ENCODE results near the gene COL18A1.
"Not testable (repeated sequence)": the region's sequence is repeated elsewhere in the genome, so short reads cannot be mapped to it uniquely, and the experiment has no call there.

COL18A1 gene

DNA sequence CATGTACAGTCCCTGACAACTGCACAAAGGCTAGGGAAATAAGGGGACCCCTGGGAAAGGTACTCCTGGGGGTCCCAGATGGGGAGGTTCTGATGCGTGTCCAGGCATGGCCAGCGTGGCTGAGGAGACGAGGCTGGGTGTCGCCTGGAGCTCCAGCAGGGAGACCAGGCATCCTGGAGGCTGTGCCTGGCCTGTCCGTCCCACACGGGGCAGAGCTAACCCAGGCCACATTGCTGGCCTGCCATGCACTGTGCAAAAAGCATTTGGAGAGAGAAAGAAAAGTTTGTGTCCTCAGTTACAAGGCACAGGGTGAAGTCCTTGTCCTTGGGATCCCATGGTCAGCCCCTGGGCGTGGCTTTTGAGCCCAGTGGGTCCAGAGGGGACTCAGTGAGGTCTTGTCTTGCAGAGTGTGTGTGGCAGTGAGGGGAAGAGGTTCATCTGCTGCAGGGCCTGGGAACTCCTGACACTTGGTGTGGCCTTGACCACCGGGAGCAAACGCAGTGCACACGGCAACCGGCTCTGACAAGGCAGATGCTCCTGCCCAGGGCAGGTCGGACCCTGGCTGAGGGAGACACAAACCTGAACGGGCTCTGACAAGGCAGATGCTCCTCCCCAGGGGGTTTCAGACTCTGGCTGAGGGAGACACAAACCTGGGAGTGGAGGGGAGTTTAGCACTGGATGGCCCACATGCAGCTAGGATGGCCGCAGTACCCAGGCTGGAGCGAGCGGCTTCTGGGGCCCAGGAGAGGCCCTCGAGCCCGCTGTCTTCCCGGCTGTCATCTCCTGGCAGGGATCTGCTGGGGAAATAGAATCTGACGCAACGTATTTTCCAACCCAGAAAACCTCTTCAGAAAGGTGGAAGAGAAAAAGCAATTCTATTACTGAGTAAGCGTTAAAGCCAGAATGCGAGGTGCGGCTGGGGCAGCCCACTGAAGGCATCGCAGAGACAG lies 37.3 kb upstream of the COL18A1 start:
- no peak for DNase-seq

GRCh38 chr21:45369018-45369417 lies 35.9 kb upstream of the COL18A1 start:
- DNase-seq, result not testable (repeated sequence)

DNA sequence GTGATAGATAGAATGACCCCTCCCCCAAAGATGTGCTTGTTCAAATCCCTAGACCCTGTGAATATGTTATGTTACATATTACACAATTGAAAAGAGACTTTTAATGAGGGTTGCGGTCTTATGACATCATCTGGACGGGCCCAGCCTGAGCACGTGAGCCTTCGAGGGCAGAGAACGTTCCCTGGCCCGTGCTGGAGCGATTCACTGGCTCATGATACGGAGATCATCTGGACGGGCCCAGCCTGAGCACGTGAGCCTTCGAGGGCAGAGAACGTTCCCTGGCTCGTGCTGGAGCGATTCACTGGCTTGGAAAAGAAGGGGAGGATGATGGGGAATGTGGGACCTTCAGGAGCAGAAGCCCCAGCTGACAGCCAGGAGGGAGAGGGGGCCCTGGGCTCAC lies 34.4 kb upstream of the COL18A1 start:
- DNase-seq, result no peak

GRCh38 chr21:45371081-45371480 lies 33.9 kb upstream of the COL18A1 start:
- no peak for DNase-seq

GRCh38 chr21:45371655-45372054 lies 33.3 kb upstream of the COL18A1 start:
- no peak for DNase-seq

GRCh38 chr21:45372732-45373355 lies 32.1 kb upstream of the COL18A1 start:
- no peak for DNase-seq

DNA sequence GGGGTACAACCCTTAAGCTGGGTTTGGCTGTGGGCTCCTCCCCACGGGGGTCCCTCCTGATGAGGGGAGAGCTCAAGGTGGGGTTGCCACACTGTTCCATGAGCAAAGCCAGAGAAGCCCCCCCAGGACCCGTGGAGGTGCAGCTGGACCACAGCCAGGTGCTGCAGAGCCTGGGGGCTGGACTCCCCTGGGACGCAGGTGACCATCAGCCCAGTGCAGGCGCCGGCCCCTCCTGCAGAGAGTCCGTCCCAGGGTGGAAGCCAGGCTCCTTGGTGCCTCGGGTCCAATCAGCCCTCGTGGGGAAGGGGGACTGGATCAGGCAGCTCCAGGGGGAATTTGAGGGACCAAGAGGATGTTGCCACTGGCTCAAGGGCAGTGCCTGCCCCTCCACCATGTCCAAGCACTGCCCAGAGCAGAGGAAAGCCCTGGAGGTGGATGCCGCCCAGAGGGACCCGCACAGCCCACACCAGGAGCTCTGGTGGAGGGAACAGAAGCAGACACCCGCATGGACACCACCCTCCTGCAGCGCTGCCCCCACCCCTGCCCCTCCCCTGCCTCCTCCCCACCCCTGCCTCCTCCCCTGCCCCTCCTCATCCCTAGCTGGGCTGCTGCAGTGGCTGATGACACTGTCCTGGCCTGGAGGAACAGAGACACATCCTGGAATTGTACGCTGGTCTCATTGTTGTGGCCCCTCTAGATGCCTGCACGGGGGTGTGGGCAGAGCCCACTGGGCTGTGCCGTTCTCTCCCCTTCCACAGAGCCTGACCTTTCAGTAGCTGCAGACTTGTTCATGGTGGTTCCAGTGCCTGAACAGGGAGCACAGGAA lies 30.8 kb upstream of the COL18A1 start:
- no peak for DNase-seq

DNA sequence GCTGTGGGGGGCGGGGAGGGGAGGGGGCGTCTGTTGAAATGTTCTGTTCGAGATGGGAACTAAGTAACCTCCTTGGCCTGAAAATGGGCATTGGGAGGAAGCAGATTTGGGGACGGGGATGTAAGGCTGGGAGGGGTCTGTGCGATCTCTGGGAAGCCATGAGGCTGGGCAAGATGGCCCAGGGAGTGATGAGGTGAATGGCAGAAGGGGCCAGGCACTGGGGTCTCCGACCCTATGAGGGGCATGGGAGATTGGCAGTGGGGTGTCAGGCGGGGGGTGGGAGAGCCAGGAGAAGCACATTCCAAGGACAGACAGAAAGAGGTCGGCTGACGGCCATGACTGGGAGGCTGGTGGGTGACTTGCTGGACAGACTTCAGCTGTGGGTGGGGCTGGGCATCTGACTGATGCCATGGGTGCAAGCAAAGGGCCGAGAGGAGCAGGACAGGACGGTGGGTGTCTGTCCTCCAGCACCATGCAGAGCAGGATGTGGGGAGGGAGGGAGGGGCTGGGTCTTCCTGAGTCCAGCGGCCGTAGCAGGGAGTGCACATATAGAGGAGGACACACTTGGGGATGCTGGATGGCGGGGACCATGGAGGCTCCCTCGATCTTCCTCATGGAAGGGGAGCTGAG lies 30.0 kb upstream of the COL18A1 start:
- DNase-seq, result no peak

DNA sequence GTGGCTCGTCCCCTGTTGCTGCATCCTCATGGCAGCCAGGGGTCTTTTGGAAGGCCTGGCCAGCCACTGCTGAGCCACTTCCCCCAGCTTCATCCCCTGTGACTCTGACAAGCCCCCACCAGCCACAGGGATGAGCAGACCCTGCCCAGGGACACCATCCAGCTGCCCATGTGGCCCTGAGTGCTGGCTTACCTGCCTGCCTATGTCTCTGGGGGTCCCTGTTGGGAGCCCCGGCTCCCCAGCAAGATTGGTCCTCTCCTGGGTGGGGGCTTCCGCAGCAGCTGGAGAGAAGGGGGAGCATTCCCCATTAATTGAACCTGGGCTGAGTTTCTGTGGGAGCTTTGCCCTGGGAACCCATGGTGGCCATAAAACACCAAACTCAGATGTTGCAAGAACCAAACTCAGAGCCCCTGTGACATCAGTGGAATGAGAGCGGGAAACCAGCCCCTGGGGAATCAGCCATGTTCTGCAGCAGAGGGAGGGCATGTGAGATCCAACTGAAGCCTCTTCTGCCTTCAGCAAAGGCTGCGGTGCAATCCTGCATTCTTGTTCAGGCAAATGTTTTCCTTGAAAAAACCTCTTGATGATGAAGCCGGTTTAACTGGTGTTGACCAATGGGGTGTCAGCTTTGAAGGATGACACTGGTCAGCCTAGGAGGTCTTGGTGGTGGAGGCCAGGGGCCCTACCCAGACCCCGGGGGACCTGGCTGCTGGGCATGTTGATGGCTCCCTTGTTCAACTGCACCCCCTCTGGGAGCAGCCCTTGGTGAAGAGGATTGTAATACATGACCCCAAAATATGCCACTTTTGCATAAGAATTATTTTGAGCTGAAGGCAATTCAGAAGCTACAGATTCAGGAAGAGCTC lies 28.3 kb upstream of the COL18A1 start:
- DNase-seq, result no peak

DNA sequence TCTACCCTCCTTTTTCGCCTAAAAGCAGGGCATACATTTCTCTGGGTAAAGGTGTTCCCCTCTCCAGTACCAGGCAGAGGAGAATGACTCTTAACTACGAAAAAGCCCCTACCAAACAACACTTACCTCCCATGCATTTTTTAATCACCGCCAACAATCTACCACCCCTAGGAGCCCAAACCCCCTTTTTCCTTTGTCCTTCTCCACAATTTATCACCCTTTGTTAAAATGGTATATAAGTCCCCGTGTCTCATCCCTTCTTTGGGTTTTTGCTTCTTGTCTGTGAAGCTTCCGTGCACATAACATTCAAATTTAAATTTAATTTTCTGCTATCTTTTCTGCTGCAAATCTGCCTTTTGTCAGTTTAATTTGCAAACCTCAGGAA lies 27.6 kb upstream of the COL18A1 start:
- DNase-seq, result no peak

- no peak for DNase-seq
Measured at GRCh38 chr21:45377866-45378257, 27.1 kb upstream of the COL18A1 start.

- DNase-seq, result no peak
Measured at GRCh38 chr21:45378258-45378966, 26.6 kb upstream of the COL18A1 start.

DNA sequence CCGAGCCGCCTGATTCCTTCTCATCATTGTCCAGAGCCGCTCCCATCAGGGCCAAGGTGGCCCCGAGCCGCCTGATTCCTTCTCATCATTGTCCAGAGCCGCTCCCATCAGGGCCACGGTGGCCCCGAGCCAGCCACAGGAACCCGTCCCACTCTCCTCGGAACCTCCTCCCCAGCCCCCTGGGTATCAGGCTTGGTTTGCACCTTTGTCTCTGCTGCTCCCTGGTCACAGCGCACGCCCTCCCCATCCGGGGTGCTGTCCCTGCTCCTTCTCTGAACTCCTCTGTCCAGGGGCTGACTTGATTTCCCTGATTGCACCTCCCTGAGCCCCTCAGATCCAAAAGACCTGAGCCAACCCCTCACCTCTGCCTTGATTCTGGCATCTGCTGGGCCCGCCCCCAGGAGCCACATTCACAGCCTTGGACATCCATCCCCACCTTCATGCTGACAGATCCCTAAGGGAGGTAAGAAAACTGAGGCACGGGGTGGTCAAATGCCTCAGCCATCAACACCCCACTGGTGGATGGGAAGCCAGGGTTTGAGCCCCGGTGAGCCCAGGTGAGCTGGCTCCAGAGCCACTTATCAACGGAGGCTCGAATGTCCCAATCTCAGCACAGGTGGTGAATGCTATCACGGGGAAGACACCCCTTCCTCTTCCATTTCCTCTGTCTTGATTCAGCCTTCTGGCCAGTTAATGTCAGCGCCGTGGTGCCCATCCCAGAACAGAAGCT lies 25.6 kb upstream of the COL18A1 start:
- DNase-seq, result no peak

DNA sequence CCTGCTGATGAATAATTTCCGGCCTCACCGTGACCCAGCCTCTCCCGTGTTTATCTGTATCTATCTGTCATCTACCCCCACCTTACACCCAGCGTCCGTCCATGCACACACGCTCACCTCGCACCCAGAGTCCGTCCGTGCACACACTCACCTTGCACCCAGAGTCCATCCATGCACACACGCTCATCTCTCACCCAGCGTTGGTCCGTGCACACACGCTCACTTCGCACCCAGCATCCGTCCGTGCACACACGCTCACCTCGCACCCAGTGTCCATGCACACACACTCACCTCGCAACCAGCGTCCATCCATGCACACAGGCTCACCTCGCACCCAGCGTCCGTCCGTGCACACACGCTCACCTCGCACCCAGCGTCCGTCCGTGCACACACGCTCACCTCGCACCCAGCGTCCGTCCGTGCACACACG lies 25.0 kb upstream of the COL18A1 start:
- DNase-seq, result no peak

- DNase-seq, result no peak
Measured at GRCh38 chr21:45380566-45380965, 24.4 kb upstream of the COL18A1 start.

- DNase-seq, result no peak
Measured at GRCh38 chr21:45381036-45381787, 23.8 kb upstream of the COL18A1 start.

GRCh38 chr21:45381865-45382696 lies 22.9 kb upstream of the COL18A1 start:
- DNase-seq, result no peak

- DNase-seq, result no peak
Measured at GRCh38 chr21:45382697-45382997, 22.3 kb upstream of the COL18A1 start.

- no peak for DNase-seq
Measured at GRCh38 chr21:45383111-45383614, 21.8 kb upstream of the COL18A1 start.

Data from CD4-positive, alpha-beta T cell treated with Interleukin-10 for 1 hour (primary cell).